Posterior vena cava (tissue), 2 donors: ENCODE measurements around the gene IPPK. TPM values are rescaled to one million over a fixed set of nuclear protein-coding genes. Genes with fewer than 3 reads are reported as not detected.
A peak's percentile ranks its signal among the peaks of the same experiment; 100 is the strongest.
"Not testable (repeated sequence)": the region's sequence is repeated elsewhere in the genome, so short reads cannot be mapped to it uniquely, and the experiment has no call there.

ENCODE experiments used
- DNase-seq: peaks from one replicate; pipeline ENCODE4 v3.0.0-alpha.2; 2020; ENCODE audit warnings: low spot score
- intact Hi-C, 2 donors: fragments of 100-400 bp; cut with DNase I; formaldehyde crosslinking; loops; one replicate each; pipeline versions ENCODE4 v1.14.1 to v1.14.2; 2022 to 2023
- total RNA-seq, 2 donors: library from RNA; stranded (reverse); fragmentation: NEBNext Ultra II Directional; extraction: Animal tissue kit (Norgen Biotek cat#: 25700); gene quantifications; one replicate each; pipeline ENCODE4 v1.2.1, GENCODE V29; 2021
- donor health status: DM: yes; HTN: yes; CAD: no.
- donor health status: DM: yes; HTN: yes; CAD: no.

IPPK gene
- total RNA-seq, 2 donors from 2014 or later = 5.8 to 6.6 TPM

DNA sequence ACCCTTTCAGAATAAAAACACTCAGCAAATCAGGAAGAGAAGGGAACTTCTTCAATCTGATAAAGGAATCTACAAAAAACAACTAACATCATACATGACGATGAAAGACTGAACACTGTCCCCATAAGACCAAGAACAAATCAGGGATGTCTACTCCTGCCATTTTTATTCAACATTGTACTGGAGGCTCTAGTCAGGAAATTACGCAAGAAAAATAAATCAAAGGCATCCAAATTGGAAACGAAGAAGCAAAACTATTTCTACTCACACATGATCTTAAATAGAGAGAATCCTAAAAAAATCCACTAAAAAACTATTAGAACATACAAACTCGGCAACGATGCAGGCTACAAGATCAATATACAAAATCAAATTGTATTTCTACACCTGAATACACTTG lies 42.3 kb downstream of the IPPK start:
- DNase-seq = no peak
- intact Hi-C loops = no loop called here

DNA sequence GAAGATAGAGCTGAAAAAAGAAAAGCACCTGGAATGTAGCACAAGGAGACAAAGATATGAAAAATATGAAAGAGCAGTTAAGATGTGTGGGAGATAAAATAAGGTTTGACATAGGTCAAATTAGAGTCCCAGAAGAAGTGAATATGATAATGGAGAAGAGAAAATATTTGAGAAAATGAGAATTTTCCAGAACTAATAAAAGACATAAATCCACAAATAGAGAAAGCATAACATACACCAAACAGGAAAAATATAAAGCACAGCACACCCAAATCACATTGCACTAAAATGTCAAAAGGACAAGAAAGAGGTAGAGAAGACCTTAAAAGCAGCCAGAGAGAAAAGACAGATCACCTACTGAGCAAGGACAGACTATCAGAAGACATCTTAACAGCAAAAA lies 43.4 kb downstream of the IPPK start:
- intact Hi-C loops = no loop called here
- DNase-seq = no peak

DNA sequence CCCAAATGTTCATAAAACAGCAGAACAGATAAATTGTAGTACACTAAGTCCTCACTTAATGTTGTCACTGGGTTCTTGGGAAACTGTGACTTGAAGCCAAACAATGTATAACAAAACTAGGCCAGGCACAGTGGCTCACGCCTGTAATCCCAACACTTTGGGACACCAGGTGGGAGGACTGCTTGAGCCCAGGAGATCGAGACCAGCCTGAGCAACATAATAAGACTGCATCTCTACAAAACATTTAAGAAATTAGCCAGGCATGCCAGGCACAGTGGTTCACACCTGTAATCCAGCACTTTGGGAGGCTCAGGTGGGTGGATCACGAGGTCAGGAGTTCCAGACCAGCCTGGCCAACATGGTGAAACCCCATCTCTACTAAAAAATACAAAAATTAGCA lies 46.0 kb downstream of the IPPK start:
- peak; percentile 37 for DNase-seq
- intact Hi-C loops = not testable (repeated sequence)

DNA sequence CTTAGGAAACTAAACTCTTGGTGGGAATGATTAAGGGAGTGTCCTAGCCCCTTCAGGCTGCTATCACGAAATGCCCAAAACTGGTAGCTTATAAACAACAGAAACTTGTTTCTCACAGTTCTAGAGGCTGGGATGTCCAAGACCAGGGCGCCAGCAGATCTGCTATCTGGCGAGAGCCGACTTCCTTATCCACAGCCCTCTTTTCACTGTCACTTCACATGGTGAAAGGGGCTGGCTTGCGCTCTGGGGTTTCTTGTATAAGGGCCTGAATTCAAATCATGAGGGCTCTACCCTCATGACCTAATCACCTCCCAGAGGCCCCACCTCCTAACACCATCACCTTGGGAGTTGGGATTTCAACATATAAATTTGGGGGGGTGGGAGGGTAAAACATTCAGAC lies 49.1 kb downstream of the IPPK start:
- DNase-seq = peak; percentile 66
- intact Hi-C loops = no loop called here

DNA sequence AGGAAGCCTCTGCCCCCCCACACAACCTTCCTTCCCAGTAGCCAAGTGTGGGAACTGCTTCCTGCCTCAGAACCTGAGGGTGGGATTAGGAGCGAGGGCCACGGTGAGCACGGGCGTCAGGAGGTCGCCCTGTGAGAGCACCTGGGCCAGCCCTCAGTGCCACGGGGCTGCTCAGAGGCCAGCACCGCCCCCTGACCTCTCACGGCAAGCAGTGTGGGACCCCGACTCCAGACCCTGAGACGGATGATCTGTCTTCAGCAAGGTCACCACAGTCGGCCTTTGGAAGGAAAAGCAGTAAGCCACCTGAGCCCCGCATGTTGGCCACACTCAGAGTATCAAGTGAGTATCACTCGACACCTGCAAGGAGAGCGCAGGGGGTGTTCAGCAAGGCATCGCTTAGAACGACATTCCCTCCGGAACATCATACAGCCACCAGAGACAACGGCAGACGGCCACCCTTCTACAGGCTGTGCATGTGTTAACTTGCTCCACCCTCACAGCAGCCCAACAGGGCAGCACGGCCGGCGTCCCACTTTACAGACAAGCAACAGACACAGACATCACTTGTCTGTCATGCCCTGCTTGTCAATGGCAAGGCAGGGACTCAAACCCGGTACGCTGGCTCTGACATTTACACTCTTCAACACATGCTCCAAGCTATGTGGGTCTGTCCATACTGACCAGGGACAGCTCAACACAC lies 50.2 kb downstream of the IPPK start:
- intact Hi-C loops = loop anchor here in 1 of 2 donors (10.0 kb wide), 1 partner anchor 115 kb away; no protein-coding TSS in a partner anchor
- peak; percentile 72 for DNase-seq

DNA sequence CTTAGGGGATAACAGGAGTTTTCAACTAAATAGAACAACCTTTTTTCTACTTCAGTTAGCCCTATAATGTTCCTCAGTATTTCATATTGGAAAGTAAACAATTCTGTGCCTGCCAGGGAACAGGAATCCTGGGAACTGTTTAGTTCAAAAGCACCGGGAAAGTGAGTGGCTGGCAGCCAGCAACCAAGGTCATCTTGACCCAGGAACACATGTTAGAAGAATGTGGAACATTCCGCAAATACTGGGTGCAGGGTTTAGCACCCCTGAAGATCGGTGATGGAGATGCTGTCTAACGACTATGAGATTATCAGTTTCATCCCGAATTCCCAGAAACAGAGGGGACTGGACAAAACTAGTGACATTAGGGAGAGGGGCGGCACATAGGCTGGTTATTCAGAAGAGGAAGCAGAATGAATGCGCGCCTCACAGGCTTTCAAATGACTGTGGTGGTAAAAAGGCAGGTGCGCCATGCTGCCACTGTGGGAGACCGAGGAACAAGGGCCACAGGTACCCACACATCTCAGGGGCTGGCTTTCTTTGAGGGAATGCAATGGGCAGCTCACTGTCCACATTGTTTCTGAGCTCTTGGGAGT lies 51.2 kb downstream of the IPPK start:
- intact Hi-C loops = loop anchor here in 1 of 2 donors (10.0 kb wide), 1 partner anchor 114 kb away; no protein-coding TSS in a partner anchor
- DNase-seq = peak; percentile 60

DNA sequence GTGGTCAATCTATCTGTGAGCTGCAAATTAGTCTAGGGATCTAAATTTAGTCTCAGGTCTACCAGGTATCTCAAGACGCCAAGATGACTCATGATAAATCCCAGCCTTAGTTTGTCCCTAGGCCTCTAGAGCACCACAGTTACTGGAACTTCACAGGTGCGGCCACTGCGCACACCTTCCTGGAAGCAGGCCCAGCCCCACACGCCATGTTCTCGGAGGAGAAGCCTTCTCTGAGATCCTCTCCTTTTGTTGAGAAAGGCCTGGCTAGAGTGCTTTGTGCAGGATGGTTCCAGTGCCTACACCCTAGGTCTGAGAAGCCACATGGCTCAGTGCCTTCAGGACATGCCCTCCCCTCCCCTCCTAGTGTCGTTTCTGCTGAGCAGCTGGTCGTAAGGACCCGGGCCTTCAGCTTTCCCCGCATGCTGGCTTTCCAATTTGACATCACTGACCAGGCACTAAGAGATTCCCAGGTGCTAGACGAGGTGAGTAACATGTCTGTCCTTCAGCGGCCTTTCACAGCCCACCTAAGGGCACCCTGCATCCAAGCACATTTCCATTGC lies 51.9 kb downstream of the IPPK start:
- peak; percentile 52 for DNase-seq
- intact Hi-C loops = loop anchor here in 1 of 2 donors (10.0 kb wide), 1 partner anchor 113 kb away; no protein-coding TSS in a partner anchor

DNA sequence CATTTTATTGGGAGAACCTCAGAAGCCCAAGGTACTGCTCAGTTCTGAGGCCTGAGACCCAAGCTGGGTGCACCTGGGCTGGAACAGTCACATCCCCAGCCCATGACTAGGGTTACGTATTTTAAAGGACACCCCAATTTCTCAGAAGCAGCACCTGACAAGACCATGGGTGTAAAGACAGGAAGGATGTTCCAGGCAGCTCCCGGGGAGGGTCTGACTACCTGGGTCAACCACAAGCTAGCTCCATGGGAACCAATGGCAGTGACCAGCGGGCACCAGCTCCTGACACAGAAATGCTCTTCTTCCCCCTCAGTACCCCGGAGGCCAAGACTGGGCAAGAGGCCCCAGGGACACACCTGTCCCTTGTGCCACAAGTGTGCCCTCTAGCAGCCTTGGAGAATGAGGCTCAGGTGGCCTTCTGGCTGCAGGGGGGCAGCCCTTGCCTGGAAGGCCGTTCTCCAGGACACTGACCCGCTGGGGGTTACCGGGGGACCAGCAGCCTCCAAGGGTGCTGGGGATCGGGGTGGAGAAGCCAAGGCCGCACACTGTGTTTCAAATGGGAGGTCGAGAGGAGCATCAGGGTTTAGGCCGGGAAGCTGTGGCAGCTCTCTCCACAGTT lies 52.6 kb downstream of the IPPK start:
- DNase-seq = peak; percentile 63
- intact Hi-C loops = loop anchor here in 1 of 2 donors (10.0 kb wide), 1 partner anchor 113 kb away; no protein-coding TSS in a partner anchor

DNA sequence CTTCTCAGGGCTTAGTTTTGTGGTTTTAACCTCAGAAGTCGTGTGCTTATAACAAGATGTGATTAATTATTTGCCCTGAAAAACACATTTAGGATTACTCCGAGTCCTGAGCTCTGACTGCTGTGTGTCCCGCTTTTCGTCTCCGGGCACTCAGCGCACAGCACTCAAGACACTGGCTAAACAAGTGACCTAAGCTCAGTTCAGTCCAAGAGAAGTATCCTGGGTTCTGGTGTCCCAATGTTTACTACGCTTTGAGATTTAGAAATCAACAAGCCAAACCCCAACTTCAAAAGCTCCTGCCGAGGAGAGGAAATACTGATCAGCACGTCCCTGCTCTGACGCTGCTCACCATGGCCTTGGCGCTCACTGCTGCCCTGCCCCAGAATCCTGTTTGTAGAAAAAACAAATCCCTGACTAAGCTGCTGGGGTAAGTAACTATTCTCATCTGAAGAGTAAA lies 53.2 kb downstream of the IPPK start:
- DNase-seq = peak; percentile 85
- intact Hi-C loops = loop anchor here in 1 of 2 donors (10.0 kb wide), 1 partner anchor 112 kb away; no protein-coding TSS in a partner anchor

DNA sequence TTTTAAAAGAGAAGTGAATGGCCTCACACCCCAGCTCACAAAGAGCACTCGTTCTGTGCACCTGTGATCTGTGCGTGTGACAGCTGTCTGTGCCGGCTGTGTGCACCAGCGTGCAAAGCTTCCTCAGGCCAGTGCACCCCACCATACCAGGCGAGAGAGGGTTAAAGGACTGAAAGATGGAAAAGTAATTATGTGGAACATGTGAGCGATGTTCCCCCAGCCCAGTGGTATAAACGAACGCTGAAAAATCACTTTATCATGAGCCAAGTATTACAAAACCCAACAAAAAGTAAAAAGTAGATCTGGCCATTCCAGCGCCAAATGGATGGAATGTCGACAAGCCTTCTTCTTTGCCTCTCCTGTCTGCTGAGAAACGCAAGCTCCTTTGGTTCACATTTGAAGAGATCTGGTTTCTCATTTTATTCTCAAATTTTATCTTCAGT lies 53.7 kb downstream of the IPPK start:
- DNase-seq = peak; percentile 53
- intact Hi-C loops = loop anchor here in 1 of 2 donors (10.0 kb wide), 1 partner anchor 111 kb away; no protein-coding TSS in a partner anchor

DNA sequence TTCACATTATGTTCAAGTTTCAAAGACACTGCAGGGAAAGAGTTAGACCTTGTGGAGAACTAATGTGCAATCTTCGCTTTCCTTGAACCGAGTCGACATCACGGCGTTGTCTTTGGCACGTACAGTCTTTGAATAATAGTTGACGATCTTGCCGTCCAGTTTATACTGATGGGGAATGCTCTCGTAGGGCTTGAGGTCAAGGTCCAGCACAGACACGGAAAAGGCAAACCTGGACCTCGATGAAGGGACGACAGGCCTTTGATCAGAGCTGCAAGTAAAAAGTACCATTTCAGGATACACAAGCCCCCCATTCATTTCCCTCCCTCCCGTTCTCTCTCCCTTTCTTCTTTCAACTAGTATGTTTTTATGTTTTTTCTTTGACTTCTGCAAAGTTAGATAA lies 54.1 kb downstream of the IPPK start:
- DNase-seq = peak; percentile 14

DNA sequence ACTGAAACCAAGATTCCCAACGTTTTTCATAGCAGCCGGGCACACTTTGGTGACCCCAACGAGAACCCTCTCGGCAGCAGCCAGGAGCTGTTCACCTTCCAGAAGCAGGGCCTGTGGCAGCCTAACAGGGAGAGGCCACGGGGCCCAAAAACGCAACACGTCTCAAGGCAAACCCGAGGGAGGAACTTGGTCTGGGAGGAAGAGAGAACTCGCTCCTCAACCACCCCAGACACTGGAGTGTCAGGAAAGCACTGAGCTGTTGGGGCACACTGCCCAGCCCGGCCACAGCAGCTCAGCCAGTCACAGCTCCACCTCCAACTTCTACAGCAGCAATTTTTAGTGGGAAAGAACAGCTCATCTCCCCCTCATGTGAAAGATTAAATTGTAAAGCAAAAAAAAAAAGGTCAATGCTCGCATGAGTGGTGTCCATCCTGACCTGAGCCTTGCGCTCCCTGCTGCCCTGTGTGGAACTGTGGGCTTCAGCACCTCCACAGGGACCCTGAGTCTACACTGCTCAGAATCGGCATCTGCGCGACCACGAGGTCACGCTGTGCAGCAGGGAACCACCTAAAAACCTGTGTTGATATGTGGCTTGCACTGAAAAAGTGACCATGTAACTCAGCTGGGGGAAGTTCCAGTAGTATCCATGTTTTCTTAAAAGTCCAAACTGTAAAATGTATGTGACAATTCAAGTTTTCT lies 55.0 kb downstream of the IPPK start:
- DNase-seq = peak; percentile 69
- intact Hi-C loops = loop anchor here in 1 of 2 donors (10.0 kb wide), 1 partner anchor 110 kb away; no protein-coding TSS in a partner anchor

More for the DNA sequence above, 54.1 kb downstream of the IPPK start:
- intact Hi-C loops = loop anchor here in 1 of 2 donors (10.0 kb wide), 1 partner anchor 111 kb away; no protein-coding TSS in a partner anchor

DNA sequence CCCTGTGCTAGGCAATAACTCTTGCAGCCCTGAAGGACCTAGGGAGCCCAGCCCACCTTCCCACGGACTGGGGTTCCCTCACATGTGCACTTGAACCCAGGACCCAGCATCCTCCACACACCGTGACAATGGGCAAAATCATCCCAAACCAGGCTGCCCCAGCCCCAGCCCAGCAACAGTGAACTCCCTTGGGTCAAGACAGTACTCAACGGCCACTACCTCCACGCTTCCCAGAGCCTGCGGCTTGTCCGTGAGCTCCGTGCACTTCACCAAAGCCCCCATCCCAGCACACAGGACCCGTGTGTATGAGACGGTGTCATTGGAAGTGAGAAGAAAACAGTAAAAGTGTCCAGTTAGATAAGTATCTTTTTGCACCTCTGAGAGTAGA lies 55.8 kb downstream of the IPPK start:
- intact Hi-C loops = loop anchor here in 1 of 2 donors (10.0 kb wide), 1 partner anchor 109 kb away; no protein-coding TSS in a partner anchor
- no peak for DNase-seq

DNA sequence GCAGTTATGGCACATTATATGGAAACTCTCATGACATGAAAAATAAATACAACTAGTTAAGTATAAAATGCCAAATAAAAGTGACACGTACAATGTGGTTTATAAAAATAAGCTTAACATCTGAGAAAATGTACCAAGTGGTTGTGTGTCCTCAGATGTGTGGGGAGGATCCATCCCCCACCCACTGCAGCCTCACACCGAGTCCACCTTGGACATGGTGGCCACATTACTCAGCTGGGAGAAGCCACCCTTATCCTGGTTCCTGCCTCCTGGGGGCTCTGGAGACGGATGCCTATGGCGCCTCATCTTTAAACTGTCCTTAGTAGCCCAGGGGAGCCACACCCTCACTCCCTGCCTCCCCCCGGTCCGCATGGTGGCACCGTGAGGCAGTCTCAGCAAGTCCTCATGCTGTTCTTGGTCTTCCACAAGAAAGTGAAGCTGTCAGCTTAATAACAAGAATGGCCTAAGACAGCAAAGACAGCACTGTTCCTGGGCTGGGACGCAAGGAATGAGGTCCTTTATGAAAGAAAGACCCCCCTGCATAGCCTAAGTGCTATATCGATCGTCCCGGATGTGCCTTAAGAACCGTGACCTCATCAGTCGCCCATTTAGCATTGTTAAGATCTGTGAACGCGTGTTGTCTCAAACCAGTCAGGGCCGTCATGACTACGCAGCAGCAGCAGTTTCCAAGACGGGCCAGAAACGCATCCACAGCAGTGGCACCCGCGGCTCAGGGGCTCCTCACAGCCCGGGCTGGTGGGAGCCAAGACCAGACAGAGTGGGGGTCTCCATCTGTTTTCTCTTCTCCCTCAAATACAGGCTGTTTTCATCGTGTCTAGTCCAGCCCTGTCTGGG lies 56.4 kb downstream of the IPPK start:
- intact Hi-C loops = loop anchor here in 1 of 2 donors (10.0 kb wide), 1 partner anchor 109 kb away; no protein-coding TSS in a partner anchor
- DNase-seq = no peak

DNA sequence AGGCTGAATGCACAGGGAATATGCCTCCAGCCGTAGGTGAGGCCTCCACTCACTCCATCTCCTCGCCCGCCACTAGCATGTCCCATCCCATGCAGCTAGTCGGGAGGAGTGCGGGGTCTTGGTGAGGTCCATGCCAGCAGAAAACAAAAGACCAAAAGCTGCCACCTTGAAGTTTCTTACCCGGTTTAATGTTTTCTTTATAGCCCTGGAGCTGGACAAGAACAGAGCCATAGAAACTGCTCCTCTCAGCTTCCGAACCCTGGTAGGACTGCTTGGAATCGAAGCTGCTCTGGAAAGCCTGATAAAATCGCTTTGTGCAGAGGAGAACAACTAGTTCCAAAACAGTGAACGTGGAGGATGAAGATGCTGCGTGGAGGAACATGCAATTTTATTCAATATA lies 57.1 kb downstream of the IPPK start:
- intact Hi-C loops = loop anchor here in 1 of 2 donors (10.0 kb wide), 1 partner anchor 108 kb away; no protein-coding TSS in a partner anchor
- DNase-seq = no peak

DNA sequence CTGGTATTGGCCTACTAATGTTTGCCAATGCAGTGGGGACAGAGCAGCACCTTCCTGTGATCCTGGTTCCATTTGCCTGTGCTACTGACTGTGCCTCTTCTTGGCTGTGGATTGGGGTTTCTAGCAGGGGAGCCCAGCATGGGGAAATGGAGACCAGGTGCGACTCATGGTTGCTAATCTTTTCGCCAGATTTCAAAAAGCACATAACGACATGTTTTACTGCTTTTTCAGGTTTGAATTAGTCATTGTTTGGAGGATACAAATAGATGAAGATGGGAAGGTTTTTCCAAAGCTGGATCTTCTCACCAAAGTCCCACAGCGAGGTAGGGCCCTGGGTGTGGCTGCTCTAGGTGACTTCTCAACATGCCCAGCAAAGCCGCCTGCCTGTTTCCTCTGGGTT lies 57.6 kb downstream of the IPPK start:
- intact Hi-C loops = loop anchor here in 1 of 2 donors (10.0 kb wide), 1 partner anchor 107 kb away; no protein-coding TSS in a partner anchor
- no peak for DNase-seq

DNA sequence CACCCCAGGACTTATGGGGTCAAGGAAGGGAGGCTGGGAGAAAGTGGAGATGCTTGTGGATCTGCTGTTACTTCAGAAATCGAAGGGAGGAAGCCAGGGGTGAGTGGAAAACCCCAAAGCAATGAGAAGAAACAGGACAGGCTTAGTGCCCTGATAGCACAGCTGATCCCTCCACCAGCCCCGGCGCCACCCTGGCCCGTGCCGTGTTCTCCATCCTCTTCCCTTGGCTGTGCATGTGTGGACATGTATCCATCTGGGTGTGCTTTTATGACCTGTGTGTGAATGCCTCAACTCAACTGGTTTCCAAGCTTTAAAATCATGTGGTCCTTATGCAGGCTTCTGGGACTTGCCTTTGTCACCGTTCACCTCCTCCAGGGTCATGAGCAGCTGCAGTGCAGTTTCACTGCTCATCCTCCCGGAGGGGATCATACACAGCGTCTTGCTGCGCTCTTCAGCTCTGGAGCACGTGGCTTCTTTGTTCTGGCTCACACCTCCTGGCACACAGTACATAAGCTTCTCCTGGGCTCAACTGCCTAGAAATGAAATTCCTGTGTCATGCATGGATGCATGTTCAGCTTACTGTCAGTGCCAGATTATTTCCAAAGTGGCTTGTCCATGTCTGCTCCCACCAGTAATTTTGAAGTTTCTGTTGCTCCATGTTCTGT lies 58.2 kb downstream of the IPPK start:
- no peak for DNase-seq
- intact Hi-C loops = loop anchor here in 1 of 2 donors (10.0 kb wide), 1 partner anchor 107 kb away; no protein-coding TSS in a partner anchor
